Measurements from ENCODE around the gene VAV1. TPM values are rescaled to one million over a fixed set of nuclear protein-coding genes. Genes with fewer than 3 reads are reported as not detected.

The VAV1 gene
- total RNA-seq, 1 donor from 2014 or later: not detected

- DNase-seq (ENCODE audit: low spot score in 2 of 2, unreplicated experiment in 2 of 2): no peak
- no peaks in the 10 kb centered on the region for H3K4me1 Mint-ChIP-seq
- H3K4me3 Mint-ChIP-seq: no peak overlapping the region
- peaks cover 2% of the 10 kb centered on the region for H3K27me3 Mint-ChIP-seq (ENCODE audit: low read depth)
- H3K9me3 Mint-ChIP-seq: peaks cover 25% of the 10 kb centered on the region
- H3K27ac Mint-ChIP-seq: no peak overlapping the region
- no peak for TF ChIP-seq CTCF (IDR thresholded peaks at IDR 0.05; ENCODE audit: unreplicated experiment)
- no peaks in the 10 kb centered on the region for H3K36me3 Mint-ChIP-seq
Measured at GRCh38 chr19:6848986-6849385, 76.5 kb downstream of the VAV1 start.

GRCh38 chr19:6849876-6850275, 77.4 kb downstream of the VAV1 start:
- no peak overlapping the region for H3K27ac Mint-ChIP-seq
- H3K4me3 Mint-ChIP-seq: no peak overlapping the region
- no peak for TF ChIP-seq CTCF (IDR thresholded peaks at IDR 0.05; ENCODE audit: unreplicated experiment)
- no peak for DNase-seq (ENCODE audit: low spot score in 2 of 2, unreplicated experiment in 2 of 2)
- no peaks in the 10 kb centered on the region for H3K4me1 Mint-ChIP-seq
- peaks cover 28% of the 10 kb centered on the region for H3K9me3 Mint-ChIP-seq
- no peaks in the 10 kb centered on the region for H3K36me3 Mint-ChIP-seq
- H3K27me3 Mint-ChIP-seq (ENCODE audit: low read depth): peaks cover 5% of the 10 kb centered on the region

GRCh38 chr19:6851359-6851758, 78.9 kb downstream of the VAV1 start:
- no peak overlapping the region for H3K27ac Mint-ChIP-seq
- DNase-seq (ENCODE audit: low spot score in 2 of 2, unreplicated experiment in 2 of 2): no peak
- H3K4me1 Mint-ChIP-seq: no peaks in the 10 kb centered on the region
- no peak for TF ChIP-seq CTCF (IDR thresholded peaks at IDR 0.05; ENCODE audit: unreplicated experiment)
- H3K4me3 Mint-ChIP-seq: no peak overlapping the region
- peaks cover 5% of the 10 kb centered on the region for H3K27me3 Mint-ChIP-seq (ENCODE audit: low read depth)
- peaks cover 38% of the 10 kb centered on the region for H3K9me3 Mint-ChIP-seq
- no peaks in the 10 kb centered on the region for H3K36me3 Mint-ChIP-seq

- no peak for TF ChIP-seq CTCF (IDR thresholded peaks at IDR 0.05; ENCODE audit: unreplicated experiment)
- no peaks in the 10 kb centered on the region for H3K36me3 Mint-ChIP-seq
- H3K9me3 Mint-ChIP-seq: peaks cover 38% of the 10 kb centered on the region
- DNase-seq (ENCODE audit: low spot score in 2 of 2, unreplicated experiment in 2 of 2): no peak
- no peak overlapping the region for H3K27ac Mint-ChIP-seq
- H3K4me1 Mint-ChIP-seq: no peaks in the 10 kb centered on the region
- peaks cover 5% of the 10 kb centered on the region for H3K27me3 Mint-ChIP-seq (ENCODE audit: low read depth)
- no peak overlapping the region for H3K4me3 Mint-ChIP-seq
Measured at GRCh38 chr19:6852001-6852400, 79.5 kb downstream of the VAV1 start.

- Mint-ChIP-seq H3K4me1 (no peaks in the 10 kb centered on the region), H3K27me3 (ENCODE audit: low read depth) (peaks cover 5% of the 10 kb centered on the region), H3K27ac (no peak overlapping the region), H3K9me3 (peaks cover 38% of the 10 kb centered on the region), H3K36me3 (no peaks in the 10 kb centered on the region), H3K4me3 (no peak overlapping the region)
- TF ChIP-seq CTCF (IDR thresholded peaks at IDR 0.05; ENCODE audit: unreplicated experiment): no peak
- no peak for DNase-seq (ENCODE audit: low spot score in 2 of 2, unreplicated experiment in 2 of 2)
Measured at GRCh38 chr19:6853868-6854267, 81.4 kb downstream of the VAV1 start.

GRCh38 chr19:6854758-6855157, 82.2 kb downstream of the VAV1 start:
- Mint-ChIP-seq H3K36me3 (no peaks in the 10 kb centered on the region), H3K27me3 (ENCODE audit: low read depth) (peaks cover 5% of the 10 kb centered on the region), H3K4me3 (no peak overlapping the region), H3K27ac (no peak overlapping the region), H3K9me3 (peaks cover 35% of the 10 kb centered on the region), H3K4me1 (no peaks in the 10 kb centered on the region)
- no peak for DNase-seq (ENCODE audit: low spot score in 2 of 2, unreplicated experiment in 2 of 2)
- TF ChIP-seq CTCF (IDR thresholded peaks at IDR 0.05; ENCODE audit: unreplicated experiment): no peak
